GM18505 (cell line): Measurements from ENCODE around the gene CELSR1.

Experiments
- ATAC-seq: cut with Tn5 transposase; IDR thresholded peaks from one replicate; pipeline ENCODE4 v1.9.1; 2021; ENCODE audit not compliant: unreplicated experiment
- POLR2A ChIP-seq: IDR thresholded peaks from 4 replicates; pipeline ENCODE4 v1.6.1; 2011; ENCODE audit warnings: borderline replicate concordance; ENCODE audit not compliant: insufficient read depth, insufficient read length; ENCODE audit errors: extremely low read depth

The CELSR1 gene

GRCh38 chr22:46425016-46425415 lies 112.4 kb downstream of the CELSR1 start:
- TF ChIP-seq POLR2A: no peak
- ATAC-seq: no peak

- ATAC-seq: no peak
- no peak for TF ChIP-seq POLR2A
These were observed 112.9 kb downstream of the CELSR1 start for GRCh38 chr22:46424496-46424895.

- no peak for ATAC-seq
- no peak for TF ChIP-seq POLR2A
These were observed 114.5 kb downstream of the CELSR1 start for GRCh38 chr22:46422896-46423295.

DNA sequence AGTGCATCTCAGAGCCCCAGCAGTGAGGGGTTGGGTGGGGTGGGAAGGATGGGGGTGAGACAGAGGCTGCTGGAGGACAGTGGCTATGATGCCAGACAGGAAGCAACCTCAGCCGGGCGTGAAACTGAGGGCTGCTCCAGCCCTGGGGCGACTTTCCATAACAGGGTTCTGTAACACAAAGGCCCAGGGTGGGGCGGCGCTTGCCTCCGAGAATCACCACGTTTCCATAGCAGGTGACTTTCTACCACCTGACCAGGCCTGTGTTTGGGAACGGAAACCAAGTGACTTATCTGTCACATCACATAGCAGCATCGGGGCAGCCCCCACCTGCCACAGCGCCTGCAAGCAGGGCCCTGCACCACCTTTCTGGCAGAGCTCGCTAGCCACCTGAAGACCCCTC lies 116.2 kb downstream of the CELSR1 start:
- no peak for ATAC-seq
- TF ChIP-seq POLR2A: no peak

DNA sequence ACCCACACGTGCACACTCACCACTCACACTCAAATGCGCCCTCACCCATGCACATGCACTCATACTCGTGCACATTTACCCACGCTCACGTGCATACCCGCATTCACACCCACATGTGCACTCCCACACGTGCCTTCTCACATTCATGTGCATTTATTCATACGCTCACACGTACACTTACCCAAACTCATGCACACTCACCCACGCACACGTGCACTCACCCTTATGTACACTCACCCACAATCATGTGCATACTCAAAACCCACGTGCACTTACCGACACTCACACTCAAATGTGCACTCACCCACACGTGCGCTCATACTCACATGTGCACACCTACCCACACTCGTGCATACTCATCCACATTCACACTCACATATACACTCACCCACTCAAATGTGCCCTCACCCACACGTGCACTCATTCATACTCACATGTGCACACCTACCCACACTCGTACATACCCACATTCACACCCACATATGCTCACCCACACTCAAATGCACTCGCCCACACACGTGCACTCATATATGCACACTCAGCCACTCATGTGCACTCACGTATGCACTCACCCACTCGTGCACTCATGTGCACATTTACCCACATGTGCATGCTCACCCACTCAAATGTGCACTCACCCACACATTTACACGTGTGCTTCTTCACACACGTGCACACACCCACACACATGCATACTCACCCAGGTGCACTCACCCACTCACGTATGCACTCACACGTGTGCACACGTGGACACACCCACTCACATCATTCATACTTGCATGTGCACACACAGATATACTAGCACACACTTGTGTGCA lies 117.5 kb downstream of the CELSR1 start:
- no peak for TF ChIP-seq POLR2A
- ATAC-seq: no peak

DNA sequence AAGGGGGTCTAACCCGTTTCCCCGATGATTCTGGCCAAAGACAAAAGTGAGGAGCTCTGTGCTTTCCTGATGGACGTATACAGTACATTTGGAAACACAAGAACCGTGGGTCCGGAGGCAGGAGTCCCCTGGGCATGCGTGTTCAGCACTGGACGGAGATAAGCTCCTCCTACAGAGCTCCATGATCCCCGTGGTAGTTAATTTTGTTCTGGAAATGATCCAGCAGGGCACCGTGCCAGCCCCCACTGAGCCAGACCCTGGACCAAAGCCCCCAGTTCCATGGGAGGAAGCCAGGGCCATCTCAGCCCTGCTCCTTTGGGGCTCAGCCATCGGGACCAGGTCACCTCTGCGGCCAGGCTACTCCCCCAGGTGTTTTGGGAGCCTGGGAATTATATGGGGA lies 118.6 kb downstream of the CELSR1 start:
- no peak for TF ChIP-seq POLR2A
- ATAC-seq: no peak

- no peak for TF ChIP-seq POLR2A
- ATAC-seq: no peak
These were observed 119.7 kb downstream of the CELSR1 start for GRCh38 chr22:46417769-46418168.

DNA sequence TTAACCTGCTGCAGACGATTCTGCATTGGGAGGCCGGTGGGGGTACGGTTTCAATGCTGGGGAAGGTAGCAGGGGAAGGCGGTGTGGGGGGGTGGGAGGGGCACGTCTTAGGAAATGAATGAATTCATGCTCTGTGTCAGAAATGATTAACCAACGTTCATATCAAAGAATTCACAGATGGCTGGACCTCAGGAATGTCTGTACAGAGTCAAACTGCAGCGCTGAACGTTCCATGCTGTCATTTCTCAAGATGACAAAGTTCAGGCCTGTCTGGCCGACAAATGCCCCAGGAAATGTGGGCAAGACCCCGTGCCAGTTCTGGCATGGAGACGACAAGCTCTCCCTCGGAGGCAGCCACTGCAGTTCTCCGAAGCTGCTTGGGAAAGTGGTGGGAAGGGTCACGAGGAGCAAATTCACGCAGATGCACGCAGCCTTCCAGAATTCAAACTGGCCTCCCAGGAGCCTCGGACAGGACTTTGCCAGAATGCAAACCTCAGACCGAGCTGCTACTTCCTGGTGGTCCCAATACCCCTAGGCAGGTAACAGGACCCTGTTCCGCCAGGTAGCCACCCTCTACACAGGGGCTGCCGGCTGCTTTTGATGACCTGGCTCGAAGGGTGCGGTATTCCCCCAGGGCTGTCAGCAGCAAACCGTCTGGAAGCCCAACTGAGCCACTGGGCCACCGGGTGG lies 120.4 kb downstream of the CELSR1 start:
- ATAC-seq: no peak
- TF ChIP-seq POLR2A: no peak

- no peak for ATAC-seq
- no peak for TF ChIP-seq POLR2A
These were observed 120.9 kb downstream of the CELSR1 start for GRCh38 chr22:46416520-46416871.

GRCh38 chr22:46415776-46416519 lies 121.5 kb downstream of the CELSR1 start:
- TF ChIP-seq POLR2A: no peak
- no peak for ATAC-seq

DNA sequence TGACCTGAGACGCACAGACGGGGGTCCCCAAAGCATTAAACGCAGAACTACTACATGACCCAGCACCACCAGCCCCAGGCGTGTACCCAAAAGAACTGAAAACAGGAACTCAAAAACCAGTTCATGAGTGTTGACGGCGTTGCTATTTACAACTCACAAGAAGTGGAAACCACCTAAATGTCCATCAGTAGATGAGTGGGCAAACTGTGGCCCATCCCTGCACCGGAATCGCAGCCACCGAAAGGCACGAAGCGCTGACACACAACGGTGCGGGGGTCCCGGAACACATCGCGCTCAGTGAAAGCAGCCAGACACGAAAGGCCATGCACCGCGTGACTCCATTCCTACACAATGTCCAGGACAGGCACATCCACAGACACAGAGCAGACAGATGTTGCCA lies 122.7 kb downstream of the CELSR1 start:
- no peak for TF ChIP-seq POLR2A
- ATAC-seq: no peak

GRCh38 chr22:46413725-46414379 lies 123.6 kb downstream of the CELSR1 start:
- no peak for TF ChIP-seq POLR2A
- ATAC-seq: no peak

GRCh38 chr22:46411347-46411746 lies 126.1 kb downstream of the CELSR1 start:
- no peak for TF ChIP-seq POLR2A
- ATAC-seq: no peak
